ENCODE data around the gene TNIP1.

TNIP1 gene

GRCh38 chr5:150987746-150988145, 93.1 kb downstream of the TNIP1 start:
- Mint-ChIP-seq H3K27ac (no peak overlapping the region), H3K27me3 (peaks cover 1% of the 10 kb centered on the region), H3K9me3 (no peaks in the 10 kb centered on the region), H3K4me1 (no peaks in the 10 kb centered on the region), H3K4me3 (no peak overlapping the region), H3K36me3 (no peaks in the 10 kb centered on the region)
- CTCF ChIA-PET = no interaction called here
- DNase-seq = no peak
